ENCODE results near the gene TAX1BP3.

TAX1BP3 gene

DNA sequence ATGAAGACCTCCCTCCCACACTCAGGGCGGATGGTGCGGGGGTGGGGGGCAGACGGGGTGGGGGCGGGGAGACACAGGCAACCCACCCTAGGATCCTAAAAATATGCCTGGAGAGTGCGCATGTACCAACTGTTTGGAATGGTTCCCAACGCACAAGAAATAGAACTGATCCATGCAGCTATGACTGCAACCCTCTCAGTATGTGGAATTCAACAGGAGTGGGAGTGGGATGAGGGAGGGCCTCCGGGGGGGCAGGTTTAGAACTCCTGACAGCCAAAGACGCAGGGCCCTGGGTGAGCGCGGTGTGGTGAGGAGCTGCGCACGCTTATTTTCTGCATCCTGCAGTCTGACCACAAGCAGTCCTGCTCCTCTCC is 28.7 kb upstream of the TAX1BP3 start:
- FAIRE-seq, result peak; percentile 51
- TF ChIP-seq POLR2A (IDR thresholded peaks at IDR 0.05; ENCODE audit: low read depth, low read length) (no peak), POLR2AphosphoS5 (IDR thresholded peaks at IDR 0.05; ENCODE audit: low read depth, low read length) (no peak), POU2F2 (IDR thresholded peaks at IDR 0.05; ENCODE audit: low read depth, low read length) (no peak), PAX5 (IDR thresholded peaks at IDR 0.05; ENCODE audit: insufficient read depth, low read length, severe bottlenecking) (no peak), SPI1 (IDR thresholded peaks at IDR 0.05; ENCODE audit: low read depth, low read length) (no peak), TAF1 (IDR thresholded peaks at IDR 0.05; ENCODE audit: low read depth, low read length) (no peak)
- no peak for DNase-seq (ENCODE audit: insufficient read length, low spot score)

GRCh38 chr17:3695723-3696411 is 27.5 kb upstream of the TAX1BP3 start, which contains the start of gene P2RX5:
Gene P2RX5, minus strand, starts transcription at chr17:3696155. Its CDS starts 150 bp downstream, at chr17:3696005.
- DNase-seq (ENCODE audit: insufficient read length, low spot score) (no peak), FAIRE-seq (peak; percentile 94)

DNA sequence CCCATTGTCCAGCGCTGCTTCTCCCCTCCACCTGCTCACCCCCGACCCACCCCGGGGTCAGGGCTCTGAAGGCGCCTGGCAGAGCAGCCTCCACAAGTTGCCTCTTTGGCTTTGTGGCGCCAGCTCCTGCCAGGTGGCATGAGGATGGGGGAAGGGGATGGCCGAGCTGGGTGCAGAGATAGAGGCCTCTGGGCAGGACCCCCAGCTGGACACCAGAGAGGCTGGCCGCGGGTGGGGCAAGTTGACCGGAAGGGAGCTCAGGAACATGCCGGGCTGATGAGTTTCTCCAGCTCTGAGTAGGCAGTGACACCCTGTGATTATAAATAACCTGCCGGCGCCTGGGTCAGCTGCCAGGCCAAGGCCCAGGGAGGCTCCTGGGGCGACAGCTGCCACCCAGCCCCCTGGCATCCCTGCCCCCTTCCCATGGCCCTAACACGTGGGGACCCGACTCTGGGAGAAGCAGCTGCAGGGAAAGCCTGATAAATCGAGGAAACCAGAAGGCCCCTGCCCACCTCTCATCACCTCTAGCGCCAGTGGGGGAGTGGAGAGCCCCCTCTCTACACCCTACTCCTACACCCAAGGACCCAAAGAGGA is 26.8 kb upstream of the TAX1BP3 start:
- no peak for DNase-seq (ENCODE audit: insufficient read length, low spot score)
- peak; percentile 51 for FAIRE-seq
- TF ChIP-seq SPI1 (IDR thresholded peaks at IDR 0.05; ENCODE audit: low read depth, low read length) (no peak), TAF1 (IDR thresholded peaks at IDR 0.05; ENCODE audit: low read depth, low read length) (no peak), POLR2A (IDR thresholded peaks at IDR 0.05; ENCODE audit: low read depth, low read length) (no peak)

More at GRCh38 chr17:3695723-3696411, 27.5 kb upstream of the TAX1BP3 start, which contains the start of gene P2RX5:
- TF ChIP-seq POLR2AphosphoS5 (IDR thresholded peaks at IDR 0.05; ENCODE audit: low read depth, low read length), result no peak
- TF ChIP-seq POLR2A (IDR thresholded peaks at IDR 0.05; ENCODE audit: low read depth, low read length), result no peak
- TF ChIP-seq PAX5 (IDR thresholded peaks at IDR 0.05; ENCODE audit: insufficient read depth, low read length, severe bottlenecking), result no peak
- peak; percentile 40; the same call in 1 of the 2 replicates for TF ChIP-seq POU2F2 (IDR thresholded peaks at IDR 0.05; ENCODE audit: low read depth, low read length)
- no peak for TF ChIP-seq TAF1 (IDR thresholded peaks at IDR 0.05; ENCODE audit: low read depth, low read length)
- peak; percentile 81 for TF ChIP-seq SPI1 (IDR thresholded peaks at IDR 0.05; ENCODE audit: low read depth, low read length)

GRCh38 chr17:3693829-3694231 is 25.5 kb upstream of the TAX1BP3 start:
- DNase-seq (ENCODE audit: insufficient read length, low spot score) (no peak), FAIRE-seq (peak; percentile 89)
- TF ChIP-seq PAX5 (IDR thresholded peaks at IDR 0.05; ENCODE audit: insufficient read depth, low read length, severe bottlenecking), result peak; percentile 78
- TF ChIP-seq TAF1 (IDR thresholded peaks at IDR 0.05; ENCODE audit: low read depth, low read length), result no peak
- TF ChIP-seq POU2F2 (IDR thresholded peaks at IDR 0.05; ENCODE audit: low read depth, low read length), result no peak; the same call in 1 of the 2 replicates
- TF ChIP-seq POLR2AphosphoS5 (IDR thresholded peaks at IDR 0.05; ENCODE audit: low read depth, low read length), result no peak; the same call in 1 of the 2 replicates

DNA sequence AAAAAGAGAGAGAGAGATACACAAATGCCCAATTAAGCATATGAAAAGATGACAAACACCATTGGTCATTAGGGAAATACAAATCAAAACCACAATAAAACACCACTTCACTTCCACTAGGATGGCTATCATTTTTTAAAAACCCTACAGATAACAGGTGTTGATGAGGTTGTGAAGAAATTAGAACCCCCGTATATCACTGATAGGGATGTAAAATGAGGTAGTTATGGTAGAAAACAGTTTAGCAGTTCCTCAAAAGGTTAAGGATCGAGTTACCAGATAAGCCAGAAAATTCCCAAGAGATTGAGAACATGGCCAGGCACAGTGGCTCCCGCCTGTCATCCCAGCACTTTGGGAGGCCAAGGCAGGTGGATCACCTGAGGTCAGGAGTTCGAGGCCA is 24.8 kb upstream of the TAX1BP3 start:
- DNase-seq (ENCODE audit: insufficient read length, low spot score) (no peak), FAIRE-seq (no peak)
- TF ChIP-seq SPI1 (IDR thresholded peaks at IDR 0.05; ENCODE audit: low read depth, low read length), result no peak
- no peak for TF ChIP-seq POLR2AphosphoS5 (IDR thresholded peaks at IDR 0.05; ENCODE audit: low read depth, low read length)
- no peak for TF ChIP-seq POU2F2 (IDR thresholded peaks at IDR 0.05; ENCODE audit: low read depth, low read length)
- TF ChIP-seq TAF1 (IDR thresholded peaks at IDR 0.05; ENCODE audit: low read depth, low read length), result no peak
- no peak for TF ChIP-seq POLR2A (IDR thresholded peaks at IDR 0.05; ENCODE audit: low read depth, low read length)
- no peak for TF ChIP-seq PAX5 (IDR thresholded peaks at IDR 0.05; ENCODE audit: insufficient read depth, low read length, severe bottlenecking)

- FAIRE-seq (no peak), DNase-seq (ENCODE audit: insufficient read length, low spot score) (no peak)
- TF ChIP-seq PAX5 (IDR thresholded peaks at IDR 0.05; ENCODE audit: insufficient read depth, low read length, severe bottlenecking) (no peak), POLR2AphosphoS5 (IDR thresholded peaks at IDR 0.05; ENCODE audit: low read depth, low read length) (no peak), POU2F2 (IDR thresholded peaks at IDR 0.05; ENCODE audit: low read depth, low read length) (no peak), SPI1 (IDR thresholded peaks at IDR 0.05; ENCODE audit: low read depth, low read length) (no peak), POLR2A (IDR thresholded peaks at IDR 0.05; ENCODE audit: low read depth, low read length) (no peak), TAF1 (IDR thresholded peaks at IDR 0.05; ENCODE audit: low read depth, low read length) (no peak)
These were observed 24.0 kb upstream of the TAX1BP3 start for GRCh38 chr17:3692346-3692745.

DNA sequence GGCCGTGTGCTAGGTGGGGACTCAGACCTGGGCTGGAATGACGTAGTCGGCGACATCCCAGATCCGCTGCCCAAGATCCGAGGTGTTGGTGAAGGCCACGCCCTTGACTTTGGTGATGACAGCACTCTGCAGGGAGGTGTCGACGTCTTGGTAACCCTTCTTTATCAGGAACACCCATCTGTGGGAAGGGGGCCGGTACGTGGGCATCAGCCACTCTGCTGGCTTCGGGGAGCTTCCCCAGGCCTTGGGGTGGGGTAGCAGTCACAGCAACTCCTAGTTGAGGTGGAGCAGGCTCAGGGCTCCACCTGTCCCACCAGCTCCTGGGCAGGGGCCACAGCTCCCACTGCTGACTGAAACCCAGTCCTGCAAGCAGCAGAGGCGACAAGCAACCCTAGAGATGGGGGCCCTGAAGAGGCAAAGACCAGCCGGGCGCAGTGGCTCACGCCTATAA is 23.3 kb upstream of the TAX1BP3 start:
- TF ChIP-seq POLR2A (IDR thresholded peaks at IDR 0.05; ENCODE audit: low read depth, low read length) (no peak), POU2F2 (IDR thresholded peaks at IDR 0.05; ENCODE audit: low read depth, low read length) (no peak), SPI1 (IDR thresholded peaks at IDR 0.05; ENCODE audit: low read depth, low read length) (no peak), TAF1 (IDR thresholded peaks at IDR 0.05; ENCODE audit: low read depth, low read length) (no peak), POLR2AphosphoS5 (IDR thresholded peaks at IDR 0.05; ENCODE audit: low read depth, low read length) (no peak), PAX5 (IDR thresholded peaks at IDR 0.05; ENCODE audit: insufficient read depth, low read length, severe bottlenecking) (no peak)
- peak; percentile 35 for FAIRE-seq
- no peak for DNase-seq (ENCODE audit: insufficient read length, low spot score)

- FAIRE-seq (no peak), DNase-seq (ENCODE audit: insufficient read length, low spot score) (no peak)
- TF ChIP-seq POU2F2 (IDR thresholded peaks at IDR 0.05; ENCODE audit: low read depth, low read length), result no peak
- TF ChIP-seq SPI1 (IDR thresholded peaks at IDR 0.05; ENCODE audit: low read depth, low read length), result no peak
These were observed 21.8 kb upstream of the TAX1BP3 start for GRCh38 chr17:3690094-3690715.

- TF ChIP-seq POLR2A (IDR thresholded peaks at IDR 0.05; ENCODE audit: low read depth, low read length) (no peak), PAX5 (IDR thresholded peaks at IDR 0.05; ENCODE audit: insufficient read depth, low read length, severe bottlenecking) (no peak)
- no peak for DNase-seq (ENCODE audit: insufficient read length, low spot score)
- peak; percentile 86 for FAIRE-seq
These were observed 21.1 kb upstream of the TAX1BP3 start for GRCh38 chr17:3689262-3690093.

All from GM12891 (cell line).